ENCODE data around the gene SMYD5. TPM values are rescaled to one million over a fixed set of nuclear protein-coding genes. Genes with fewer than 3 reads are reported as not detected.

SMYD5 gene
- total RNA-seq, 1 donor from 2014 or later: 17.0 TPM

GRCh38 chr2:73174244-73174643, 39.8 kb upstream of the SMYD5 start:
- no peak overlapping the region for H3K4me3 Mint-ChIP-seq (ENCODE audit: unreplicated experiment)
- peaks cover 29% of the 10 kb centered on the region for H3K27me3 Mint-ChIP-seq (ENCODE audit: unreplicated experiment)
- no peak overlapping the region for H3K27ac Mint-ChIP-seq (ENCODE audit: unreplicated experiment)

DNA sequence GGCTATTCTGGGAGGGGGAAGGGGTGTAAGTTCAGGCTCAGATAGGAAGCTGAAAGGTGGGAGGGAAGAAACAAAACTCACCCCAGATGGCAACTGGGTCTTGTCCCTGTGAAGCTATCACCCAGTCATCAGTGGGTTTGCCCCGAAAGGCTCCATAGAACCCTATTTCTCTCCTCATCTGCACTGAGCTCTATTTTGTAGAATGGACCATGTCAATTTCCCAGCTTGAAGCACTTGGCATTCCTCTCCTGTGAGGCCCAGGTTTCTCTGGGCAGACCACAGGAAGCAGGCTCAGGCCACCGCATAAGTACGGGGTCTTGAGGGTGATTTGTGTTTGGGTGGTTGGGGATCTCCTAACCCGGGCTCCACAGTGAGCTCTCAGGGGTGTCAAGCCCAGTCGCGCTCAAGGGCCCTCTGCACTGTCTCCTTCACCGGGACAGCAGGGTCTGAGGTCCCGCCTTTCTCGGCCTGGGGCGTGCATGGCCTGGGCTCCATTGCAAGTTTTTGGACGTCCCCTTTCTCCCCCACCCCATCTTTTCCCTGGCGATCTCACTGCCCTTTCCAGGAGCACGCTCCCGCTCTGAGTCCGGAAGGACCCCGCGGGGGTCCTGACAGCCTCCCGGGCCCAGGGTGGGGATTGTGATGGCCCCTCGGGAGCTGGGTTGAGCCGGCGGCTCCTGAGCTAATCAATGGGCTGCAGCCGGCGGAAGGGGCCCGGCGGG, 38.9 kb upstream of the SMYD5 start:
- H3K4me1 Mint-ChIP-seq (ENCODE audit: low read depth, unreplicated experiment): peaks cover 2% of the 10 kb centered on the region
- no peak overlapping the region for H3K27ac Mint-ChIP-seq (ENCODE audit: unreplicated experiment)
- H3K36me3 Mint-ChIP-seq (ENCODE audit: unreplicated experiment): no peaks in the 10 kb centered on the region
- TF ChIP-seq CTCF (IDR thresholded peaks at IDR 0.05; ENCODE audit: partially characterized antibody, unreplicated experiment): no peak
- no peak for DNase-seq
- H3K4me3 Mint-ChIP-seq (ENCODE audit: unreplicated experiment): peak overlapping the region; percentile 30
- peaks cover 31% of the 10 kb centered on the region for H3K27me3 Mint-ChIP-seq (ENCODE audit: unreplicated experiment)
- H3K9me3 Mint-ChIP-seq (ENCODE audit: unreplicated experiment): no peaks in the 10 kb centered on the region

More at GRCh38 chr2:73174244-73174643, 39.8 kb upstream of the SMYD5 start:
- no peaks in the 10 kb centered on the region for H3K36me3 Mint-ChIP-seq (ENCODE audit: unreplicated experiment)
- H3K4me1 Mint-ChIP-seq (ENCODE audit: low read depth, unreplicated experiment): peaks cover 2% of the 10 kb centered on the region
- no peak for DNase-seq
- no peaks in the 10 kb centered on the region for H3K9me3 Mint-ChIP-seq (ENCODE audit: unreplicated experiment)
- TF ChIP-seq CTCF (IDR thresholded peaks at IDR 0.05; ENCODE audit: partially characterized antibody, unreplicated experiment): no peak

DNA sequence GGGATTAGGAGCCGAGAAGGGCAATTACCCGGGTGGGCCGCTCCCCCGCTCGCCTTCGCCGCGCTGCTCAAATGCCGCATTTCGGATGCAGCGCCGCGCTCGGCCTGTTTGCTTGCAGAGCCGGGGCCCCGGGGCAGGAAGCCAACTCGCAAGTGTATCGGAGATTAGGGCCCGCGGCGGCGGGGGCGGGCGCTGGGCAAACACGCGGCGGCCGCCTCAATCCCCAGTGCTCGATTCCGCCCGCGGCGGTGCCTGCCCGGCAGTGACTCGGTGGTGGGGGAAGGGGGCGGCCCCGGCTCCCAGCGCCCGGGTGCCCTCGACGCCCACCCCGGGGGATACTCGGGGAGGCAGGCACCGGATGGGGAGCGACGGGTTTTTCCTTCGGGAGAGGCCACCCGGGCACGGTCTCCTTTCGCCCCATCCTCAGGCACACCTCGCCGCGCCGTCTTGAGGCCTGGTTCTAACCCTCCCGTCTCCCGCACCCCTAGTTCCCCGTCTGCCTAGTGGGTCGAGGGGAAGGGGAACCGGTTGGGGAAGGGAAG, 38.3 kb upstream of the SMYD5 start:
- Mint-ChIP-seq H3K27me3 (ENCODE audit: unreplicated experiment) (peaks cover 31% of the 10 kb centered on the region), H3K4me1 (ENCODE audit: low read depth, unreplicated experiment) (peaks cover 2% of the 10 kb centered on the region), H3K36me3 (ENCODE audit: unreplicated experiment) (no peaks in the 10 kb centered on the region), H3K9me3 (ENCODE audit: unreplicated experiment) (no peaks in the 10 kb centered on the region), H3K27ac (ENCODE audit: unreplicated experiment) (no peak overlapping the region), H3K4me3 (ENCODE audit: unreplicated experiment) (no peak overlapping the region)
- no peak for TF ChIP-seq CTCF (IDR thresholded peaks at IDR 0.05; ENCODE audit: partially characterized antibody, unreplicated experiment)
- peak; percentile 68 for DNase-seq

- H3K36me3 Mint-ChIP-seq (ENCODE audit: unreplicated experiment): no peaks in the 10 kb centered on the region
- peaks cover 31% of the 10 kb centered on the region for H3K27me3 Mint-ChIP-seq (ENCODE audit: unreplicated experiment)
- no peaks in the 10 kb centered on the region for H3K9me3 Mint-ChIP-seq (ENCODE audit: unreplicated experiment)
- H3K4me1 Mint-ChIP-seq (ENCODE audit: low read depth, unreplicated experiment): peaks cover 2% of the 10 kb centered on the region
- no peak overlapping the region for H3K27ac Mint-ChIP-seq (ENCODE audit: unreplicated experiment)
- no peak for TF ChIP-seq CTCF (IDR thresholded peaks at IDR 0.05; ENCODE audit: partially characterized antibody, unreplicated experiment)
- DNase-seq: no peak
- H3K4me3 Mint-ChIP-seq (ENCODE audit: unreplicated experiment): peak overlapping the region; percentile 90
Measured at GRCh38 chr2:73176205-73176880, 37.7 kb upstream of the SMYD5 start.
